GM18868 (cell line): ENCODE data around the gene ATRIP.
"Not testable (repeated sequence)": the region's sequence is repeated elsewhere in the genome, so short reads cannot be mapped to it uniquely, and the experiment has no call there.

Experiments
- ATAC-seq: cut with Tn5 transposase; IDR thresholded peaks from one replicate; pipeline ENCODE4 v1.9.1; 2021; ENCODE audit warnings: mild to moderate bottlenecking, moderate library complexity; ENCODE audit not compliant: unreplicated experiment

Gene ATRIP

DNA sequence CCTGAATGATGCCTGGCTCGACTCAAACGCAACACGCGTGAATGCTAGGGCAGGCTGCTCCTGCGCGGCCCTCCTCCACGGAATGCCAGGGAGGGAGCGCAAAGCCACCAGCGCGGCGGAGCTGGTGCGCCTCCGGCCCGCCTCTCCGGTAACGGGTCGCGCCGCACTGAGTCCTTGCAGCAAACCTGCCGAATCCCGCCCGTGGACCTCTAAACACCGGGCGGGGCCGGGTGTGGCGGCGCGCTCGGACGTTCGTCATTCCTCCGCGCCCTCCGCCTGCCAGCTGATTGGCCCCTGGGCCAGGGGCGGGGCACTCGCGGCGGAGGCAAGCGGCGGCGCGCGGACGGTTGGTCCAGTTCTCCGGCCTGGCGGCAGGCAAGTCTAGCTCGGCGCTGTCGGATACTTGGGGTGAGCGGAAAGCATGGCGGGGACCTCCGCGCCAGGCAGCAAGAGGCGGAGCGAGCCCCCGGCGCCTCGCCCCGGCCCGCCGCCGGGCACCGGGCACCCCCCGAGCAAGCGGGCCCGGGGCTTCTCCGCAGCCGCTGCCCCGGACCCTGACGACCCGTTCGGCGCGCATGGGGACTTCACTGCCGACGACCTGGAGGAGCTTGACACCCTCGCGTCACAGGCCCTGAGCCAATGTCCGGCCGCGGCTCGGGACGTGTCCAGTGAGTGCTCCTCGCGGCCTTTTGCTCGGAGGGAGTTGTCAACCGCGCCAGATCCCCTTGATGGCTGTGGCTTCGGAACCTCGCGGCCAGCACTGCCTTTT, at the start of gene ATRIP:
ATRIP (plus strand) TSS at position 313 of the 769 bp plus-strand sequence; CDS start at position 422, 109 bp downstream.
- peak; percentile 82 for ATAC-seq

DNA sequence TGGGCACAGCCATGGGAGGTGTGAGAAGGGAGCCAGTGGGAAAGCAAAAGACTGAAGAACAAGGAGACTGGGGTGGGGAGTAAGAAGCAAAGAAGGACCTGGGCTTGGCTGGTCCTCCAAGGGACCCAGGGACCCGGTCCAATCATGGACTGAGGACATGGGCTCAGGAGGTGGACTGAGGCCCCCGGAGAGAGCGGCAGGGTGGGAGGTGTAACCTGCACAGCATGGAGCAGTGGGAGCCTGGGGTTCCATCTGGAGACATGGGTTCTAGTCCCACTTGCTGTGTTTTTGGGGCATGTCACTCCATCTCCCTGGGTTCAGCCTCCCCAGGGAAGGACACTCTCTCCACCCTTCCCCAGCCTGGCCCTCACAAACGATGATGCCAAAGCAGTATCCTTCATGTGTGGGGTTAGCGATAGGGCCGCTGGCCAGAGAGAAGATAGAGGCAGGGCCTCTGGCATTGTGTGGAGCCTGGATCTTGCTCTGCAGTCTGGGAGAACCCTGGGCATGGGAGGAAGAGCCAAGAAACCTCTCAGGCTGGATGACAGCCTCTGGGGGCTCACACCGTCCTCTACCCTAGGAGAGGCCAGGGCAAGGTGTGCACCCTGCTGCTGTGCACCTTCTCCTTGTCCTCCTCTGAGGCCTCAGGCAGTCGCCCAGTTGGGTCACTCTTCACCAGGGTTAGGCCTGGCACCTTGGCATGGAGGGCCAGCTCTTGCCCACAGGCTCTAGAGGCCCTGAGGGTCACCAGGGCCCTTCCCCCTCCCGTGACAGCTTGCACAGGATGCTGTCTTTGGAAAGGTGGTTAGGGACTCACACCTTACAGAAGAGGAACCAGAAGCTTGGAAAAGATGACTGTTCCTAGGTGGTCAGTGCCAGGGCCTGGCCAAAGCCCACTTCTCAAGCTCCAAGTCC, 48.5 kb upstream of the ATRIP start:
- ATAC-seq, result no peak

DNA sequence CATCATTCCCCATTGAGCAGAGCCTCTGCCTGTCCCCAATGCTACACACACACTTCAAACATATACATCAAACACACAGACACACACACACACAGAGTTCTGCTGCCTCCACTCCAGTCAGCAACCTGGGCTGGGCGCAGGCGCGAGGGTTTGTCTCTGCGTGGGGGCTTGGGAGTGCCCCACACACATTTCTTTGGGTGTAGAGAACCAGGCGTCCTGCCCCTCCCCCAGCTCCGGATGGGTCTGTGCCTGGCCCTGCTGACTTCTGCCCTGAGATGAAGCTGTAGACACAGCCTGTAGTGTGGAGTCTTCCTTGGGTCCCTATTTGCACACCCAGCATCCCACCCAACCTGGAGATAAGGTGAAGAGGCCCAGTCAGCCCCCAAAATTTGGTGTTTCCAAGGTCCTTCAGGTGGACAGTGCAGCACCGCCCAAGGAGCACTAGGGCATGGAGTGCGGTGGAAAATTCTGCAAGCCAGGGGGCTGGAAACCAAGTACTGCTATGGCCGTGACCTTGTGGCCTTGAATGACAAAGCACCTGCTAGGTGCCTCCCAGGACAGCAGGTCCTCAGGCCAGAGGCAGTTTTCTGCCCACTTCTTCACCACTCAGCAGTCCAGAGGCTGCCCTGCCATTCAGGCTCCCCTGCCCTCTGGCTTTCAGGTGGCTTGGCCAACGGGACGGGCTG, 47.7 kb upstream of the ATRIP start:
- ATAC-seq, result no peak

DNA sequence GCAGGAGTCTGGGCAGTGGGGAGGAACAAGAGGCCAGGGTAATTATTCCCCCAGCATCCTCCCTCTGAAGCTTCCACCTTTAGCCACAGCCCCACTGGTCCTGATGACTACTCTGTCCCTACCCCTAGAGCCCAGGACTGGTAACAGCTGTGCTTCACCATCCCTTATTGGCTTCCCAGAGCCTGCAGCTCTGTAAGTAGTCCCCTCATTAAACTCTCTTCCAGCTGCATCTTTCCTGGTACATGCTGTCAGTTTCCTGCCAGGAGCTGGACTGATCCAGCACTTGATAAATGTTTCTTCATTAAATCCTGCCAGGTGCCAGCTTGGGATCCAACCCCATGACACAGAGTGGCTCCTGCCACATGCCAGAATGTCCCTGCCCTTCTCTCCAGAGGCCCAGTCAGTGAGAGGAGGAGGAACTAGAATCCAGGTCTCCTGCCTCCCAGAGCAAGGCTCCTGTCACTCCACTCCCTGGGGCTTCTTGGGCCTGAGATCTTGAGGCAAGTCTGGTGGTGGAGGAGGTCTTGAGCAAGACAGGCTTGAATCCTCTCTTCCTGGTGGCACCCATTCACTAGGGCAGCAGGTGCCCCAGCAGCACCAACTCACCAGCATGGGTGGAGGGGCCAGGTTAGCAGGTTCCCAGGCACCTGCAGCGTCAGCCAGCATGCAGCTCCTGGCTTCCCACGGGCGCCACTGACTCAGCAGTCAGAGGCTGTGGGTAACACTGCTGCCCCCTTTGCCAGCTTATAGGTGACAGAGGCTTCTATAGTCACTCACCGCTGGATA, 47.0 kb upstream of the ATRIP start:
- no peak for ATAC-seq

DNA sequence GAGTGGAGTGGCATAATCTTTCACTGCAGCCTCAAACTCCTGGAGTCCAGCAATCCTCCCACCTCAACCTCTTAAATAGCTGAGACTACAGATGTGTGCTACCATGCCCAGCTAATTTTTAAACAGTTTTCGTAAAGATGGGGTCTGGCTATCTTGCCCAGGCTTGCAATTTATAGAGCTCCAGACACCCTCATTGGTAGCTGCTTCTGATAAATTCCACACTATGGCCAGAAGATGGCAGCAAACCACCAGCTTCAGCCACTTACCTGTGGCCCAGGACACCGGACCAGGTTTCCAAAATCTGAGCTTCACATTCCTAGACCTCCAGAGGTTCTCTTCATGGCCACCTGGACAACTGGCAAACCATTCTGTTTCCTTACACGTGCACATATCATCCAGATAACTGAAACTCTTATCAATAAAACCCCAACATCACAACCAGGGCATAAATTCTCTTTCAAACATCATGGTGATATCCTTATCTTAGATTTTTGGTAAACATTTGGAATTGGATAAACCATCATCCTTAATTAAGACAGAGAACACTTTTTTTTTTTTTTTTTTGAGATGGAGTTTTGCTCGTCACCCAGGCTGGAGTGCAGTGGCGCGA, 45.6 kb upstream of the ATRIP start:
- no peak for ATAC-seq

DNA sequence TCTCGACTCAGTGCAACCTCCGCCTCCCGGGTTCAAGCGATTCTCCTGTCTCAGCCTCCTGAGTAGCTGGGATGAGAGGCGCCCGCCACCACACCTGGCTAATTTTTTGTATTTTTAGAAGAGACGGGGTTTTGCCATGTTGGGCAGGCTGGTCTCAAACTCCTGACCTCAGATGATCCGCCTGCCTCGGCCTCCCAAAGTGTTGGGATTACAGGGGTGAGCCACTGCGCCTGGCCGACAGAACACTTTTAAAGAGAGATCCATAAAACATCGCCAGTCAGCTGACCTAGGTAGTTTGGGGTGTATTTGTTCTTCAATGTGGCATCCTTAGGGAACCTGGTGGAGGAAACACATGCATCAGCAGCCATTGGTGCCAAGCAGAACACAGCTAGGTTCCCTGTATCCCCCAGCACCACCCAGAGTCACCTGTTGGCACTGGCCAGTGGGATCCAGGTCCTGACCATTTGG, 45.1 kb upstream of the ATRIP start:
- ATAC-seq, result not testable (repeated sequence)

DNA sequence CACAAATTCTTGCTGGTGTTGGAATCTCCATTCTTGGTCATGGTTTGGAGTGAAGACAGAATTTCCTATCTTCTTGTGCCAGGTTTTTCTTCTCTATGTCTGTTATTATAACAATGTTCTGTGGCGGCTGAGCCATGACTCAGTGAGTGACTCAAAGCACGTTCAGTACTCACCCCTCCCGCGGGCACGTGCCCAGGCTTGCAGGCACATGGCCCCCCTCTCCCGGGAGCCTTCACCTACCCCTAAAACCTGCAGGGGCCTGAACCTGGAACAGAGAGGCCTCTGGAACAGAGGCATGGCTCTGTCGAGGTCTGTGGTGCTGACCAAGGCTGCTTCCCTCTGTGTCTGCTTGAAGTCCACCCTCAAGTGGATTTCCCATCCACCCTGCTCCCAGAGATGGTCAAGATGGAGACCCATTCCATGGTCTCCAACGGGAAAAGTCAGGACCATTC, 44.2 kb upstream of the ATRIP start:
- no peak for ATAC-seq

DNA sequence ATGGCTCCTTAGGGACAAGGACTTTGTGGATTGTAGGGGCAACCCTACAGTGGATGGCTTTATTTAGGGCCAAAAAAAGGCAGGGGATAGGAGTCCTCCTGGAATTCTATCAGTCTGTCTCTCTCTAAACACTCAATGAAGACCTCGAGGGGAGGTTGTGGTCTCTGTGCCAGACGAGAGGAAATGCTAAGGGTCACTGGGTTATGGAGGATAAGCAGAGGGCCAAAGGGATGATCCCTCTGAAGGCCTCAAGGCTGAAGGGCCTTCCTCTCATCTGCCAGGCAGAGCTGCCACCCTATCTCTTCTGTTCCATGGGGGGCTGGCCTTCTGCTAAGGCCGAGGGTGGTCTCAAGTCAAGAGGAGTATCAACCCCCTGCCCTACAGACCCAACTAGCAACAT, 43.6 kb upstream of the ATRIP start:
- ATAC-seq, result no peak

DNA sequence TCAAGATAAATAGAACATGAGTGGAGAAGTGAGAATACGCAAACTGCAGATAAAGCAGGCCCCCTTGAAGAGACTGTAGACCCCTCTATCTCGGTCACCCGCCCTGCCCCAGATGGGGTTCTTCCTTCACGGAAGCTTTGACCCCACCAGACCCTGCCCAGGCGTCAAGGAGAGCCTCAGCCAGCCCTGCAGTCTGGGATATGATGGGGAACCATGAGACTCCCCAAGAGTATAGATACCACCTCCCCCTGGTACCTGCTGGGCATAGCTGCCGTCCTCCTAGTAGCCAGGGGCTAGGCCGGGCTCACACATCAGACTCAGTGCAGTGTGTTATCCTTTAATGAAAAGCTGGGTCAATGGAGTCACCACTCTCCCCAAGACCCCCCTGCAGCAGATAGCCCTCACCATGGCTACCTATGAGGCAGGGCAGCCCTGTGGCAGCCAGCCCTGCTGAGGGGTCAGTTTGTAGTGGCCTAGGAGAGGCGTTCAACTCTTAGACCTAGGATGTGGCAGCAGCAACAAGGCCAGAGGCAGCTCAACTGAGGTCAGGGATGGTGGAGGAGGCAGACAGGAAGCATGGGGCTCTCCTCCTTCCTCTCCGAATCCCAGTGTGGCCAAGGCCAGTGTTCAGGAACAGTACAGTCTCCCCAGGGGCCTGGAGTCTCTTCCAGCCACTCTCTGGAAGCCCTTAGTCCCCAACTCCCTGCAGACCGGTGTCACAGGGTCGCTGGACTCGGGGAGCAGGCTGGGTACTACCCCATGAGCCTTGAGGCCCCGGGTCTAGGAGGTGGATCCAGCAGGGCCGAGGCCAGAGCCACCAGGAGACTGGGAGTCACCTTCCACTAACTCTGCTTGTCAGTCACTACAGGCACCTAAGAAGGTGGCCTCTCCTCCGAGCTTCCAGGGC, 42.8 kb upstream of the ATRIP start:
- no peak for ATAC-seq

DNA sequence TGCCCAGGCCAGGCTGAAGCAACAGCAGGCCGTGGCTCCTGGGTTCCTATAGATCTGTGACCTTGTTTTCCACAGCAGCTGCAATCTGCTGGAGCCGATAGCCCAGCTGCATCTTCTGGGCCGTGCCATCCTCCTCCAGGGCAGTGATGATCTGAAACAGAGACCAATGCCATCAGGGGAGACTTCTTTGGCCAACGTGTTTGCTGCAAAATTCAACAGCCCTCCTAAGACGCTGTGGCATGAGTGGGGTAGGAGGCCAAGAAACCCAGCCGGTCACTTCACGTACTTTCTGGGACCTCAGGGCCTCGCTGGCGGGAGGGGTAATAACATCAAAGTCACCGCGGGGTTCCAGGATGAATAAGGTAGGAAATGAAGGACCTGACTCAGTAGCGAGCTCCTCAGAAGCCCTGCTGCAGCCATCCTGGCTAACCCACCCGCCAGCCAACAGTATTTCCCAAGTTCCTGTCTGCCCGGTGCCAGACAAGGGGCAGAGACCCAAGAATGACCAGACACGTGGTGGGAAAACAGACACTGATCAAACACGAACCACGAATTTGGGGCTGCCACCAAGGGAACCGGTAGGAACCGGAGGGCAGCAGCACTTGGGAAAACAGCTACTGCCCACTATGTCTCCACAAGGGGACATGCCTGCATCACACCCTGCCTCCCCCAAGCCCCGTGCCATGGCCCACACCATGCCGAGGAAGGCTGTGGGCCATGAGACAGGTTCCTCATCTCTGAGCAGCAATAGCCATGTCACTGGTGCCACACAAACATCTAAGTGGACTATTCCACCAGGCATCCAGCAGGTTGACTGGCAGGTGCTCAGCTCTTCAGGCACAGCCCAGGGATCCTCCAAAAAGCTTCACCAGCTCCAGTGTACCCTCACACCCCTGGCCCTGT, 41.8 kb upstream of the ATRIP start:
- no peak for ATAC-seq

DNA sequence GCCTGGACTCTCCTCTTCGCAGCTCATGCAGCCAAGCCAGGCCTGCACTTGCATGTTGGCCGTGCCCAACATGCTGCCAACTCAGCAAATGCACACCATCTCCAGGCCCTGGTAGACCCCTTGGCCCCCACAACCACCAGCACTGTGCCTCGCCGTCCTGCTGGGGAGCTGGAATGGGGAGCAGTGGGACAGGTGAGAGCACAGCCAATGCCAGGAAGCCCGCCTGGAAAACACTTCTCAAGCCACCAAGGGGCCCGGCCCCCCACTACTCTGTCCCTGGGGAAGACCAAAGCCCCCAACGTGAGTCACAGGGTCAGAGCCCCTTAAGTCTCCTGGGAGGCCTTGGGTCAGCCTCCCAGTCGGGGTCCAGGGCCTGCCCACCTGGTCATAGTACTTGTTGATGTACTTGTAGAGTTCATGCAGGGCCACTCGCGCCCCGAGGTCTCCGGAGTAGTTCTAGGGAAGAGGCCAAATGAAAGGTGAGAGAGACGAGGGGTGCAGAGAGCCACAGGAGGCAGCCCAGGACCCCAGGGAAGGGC, 41.1 kb upstream of the ATRIP start:
- ATAC-seq, result no peak

DNA sequence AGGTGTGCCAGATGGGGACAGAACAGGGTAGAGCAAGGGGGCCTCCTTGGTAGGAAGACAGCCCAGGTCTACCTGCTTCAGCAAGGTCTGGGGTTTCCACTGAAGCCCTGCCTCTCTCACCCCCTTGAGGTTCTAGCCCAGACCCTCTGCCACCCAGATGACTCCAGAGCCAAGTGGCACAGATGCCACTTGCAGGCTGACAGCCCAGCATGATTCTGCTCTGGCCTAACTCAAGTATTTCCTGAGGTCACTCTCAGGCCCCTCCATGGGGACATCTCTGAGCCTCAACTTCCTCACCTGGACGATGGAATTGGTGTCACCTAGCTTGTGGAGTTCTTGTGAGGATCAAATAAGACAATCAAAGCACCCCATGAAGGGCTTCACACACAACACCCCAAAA, 40.6 kb upstream of the ATRIP start:
- ATAC-seq, result no peak

DNA sequence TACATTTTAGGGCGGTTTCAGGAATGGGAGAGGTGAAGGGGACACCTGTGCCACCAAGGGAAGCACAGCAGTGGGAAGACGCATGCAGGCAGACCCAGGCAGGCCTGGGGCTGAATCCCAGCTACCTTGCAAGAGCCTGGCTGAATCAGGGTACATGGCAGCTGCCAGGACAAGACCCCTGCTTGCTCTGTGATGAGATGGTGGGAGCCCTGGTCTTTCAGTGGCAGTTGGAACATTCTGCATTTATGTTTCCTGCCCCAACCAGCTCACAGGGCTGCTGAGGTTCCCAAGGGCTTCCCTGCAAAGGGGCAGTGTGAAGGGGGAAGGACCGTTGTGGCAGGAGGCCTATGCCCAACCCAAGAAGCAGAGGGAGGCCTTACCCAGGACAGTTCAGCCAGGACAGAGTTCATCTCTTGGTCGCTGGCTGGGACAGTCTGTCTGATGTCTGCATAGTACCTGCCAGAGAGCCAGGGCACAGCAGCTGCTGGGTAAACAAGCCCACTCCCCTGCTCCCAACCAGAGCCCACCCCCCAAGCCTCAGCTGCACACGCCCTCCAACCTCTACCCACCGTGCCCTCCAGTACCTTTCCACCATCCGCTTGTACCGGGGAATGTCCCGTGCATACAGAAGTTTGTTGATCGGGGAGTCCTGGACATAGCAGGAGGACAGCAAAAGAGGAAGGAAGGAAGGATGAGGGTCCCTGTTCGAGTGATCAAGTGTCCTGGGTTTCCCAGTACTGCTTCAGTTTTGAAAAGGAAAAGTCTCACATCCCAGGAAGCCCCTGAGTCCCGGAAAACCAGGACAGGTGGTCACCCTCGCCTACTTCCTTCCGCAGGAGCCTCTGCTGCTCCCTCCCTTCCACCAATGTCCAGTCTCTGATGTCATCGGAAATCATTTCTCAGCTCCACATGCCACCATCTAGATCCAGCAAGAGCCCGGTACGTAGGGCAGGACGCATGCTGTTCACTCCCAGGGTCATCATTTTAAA, 39.8 kb upstream of the ATRIP start:
- no peak for ATAC-seq

DNA sequence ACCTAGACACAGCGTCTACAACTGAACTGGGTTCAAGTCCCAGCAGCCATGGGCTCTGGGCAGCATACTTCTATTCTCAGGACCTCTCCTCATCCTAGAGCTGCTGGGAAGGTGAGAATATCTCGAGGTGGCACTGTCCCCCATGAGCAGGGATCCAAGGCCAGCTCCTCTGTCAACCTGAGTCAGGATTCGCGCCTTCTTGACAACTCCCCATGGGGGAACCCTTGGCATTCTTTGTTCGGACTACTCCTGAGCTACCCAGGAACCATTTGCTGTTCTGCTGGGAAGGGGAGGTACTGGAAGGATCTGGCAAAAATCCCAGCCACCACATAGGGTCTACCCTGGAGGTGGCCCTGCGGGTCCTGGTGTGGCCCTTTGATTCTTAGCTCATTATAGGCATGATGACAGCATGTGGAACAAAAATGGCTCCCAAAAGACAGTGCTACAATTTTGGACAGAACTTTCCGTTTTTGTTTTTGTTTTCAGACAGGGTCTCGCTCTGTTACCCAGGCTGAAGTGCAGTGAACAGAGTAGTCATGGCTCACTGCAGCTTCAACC, 38.9 kb upstream of the ATRIP start:
- ATAC-seq, result no peak

DNA sequence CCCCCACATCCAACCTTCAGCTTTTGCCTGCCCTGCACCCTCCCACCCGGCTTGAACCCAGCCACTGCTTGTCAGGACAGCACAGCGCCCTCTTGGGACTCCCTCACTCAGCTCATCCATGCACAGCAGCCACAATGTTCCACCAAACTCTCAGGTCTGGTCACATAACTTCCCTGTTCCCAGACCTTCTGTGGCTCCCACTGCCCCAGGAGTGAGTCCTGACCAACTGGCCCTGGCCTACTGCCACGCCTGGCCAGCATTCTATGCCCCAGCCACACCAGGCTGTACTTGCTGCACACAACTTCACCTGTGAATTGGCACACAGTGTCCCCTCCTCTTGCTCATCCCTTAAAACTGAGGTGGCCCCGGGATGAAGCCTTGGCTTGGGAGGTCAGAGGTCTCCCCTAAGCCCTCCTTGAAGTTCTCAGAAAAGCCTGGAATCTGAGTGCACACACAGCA, 37.7 kb upstream of the ATRIP start:
- ATAC-seq, result no peak
